Measurements from ENCODE around the gene FGF12. TPM values are rescaled to one million over a fixed set of nuclear protein-coding genes. Genes with fewer than 3 reads are reported as not detected.
A peak's percentile ranks its signal among the peaks of the same experiment; 100 is the strongest.
"Not testable (repeated sequence)": the region's sequence is repeated elsewhere in the genome, so short reads cannot be mapped to it uniquely, and the experiment has no call there.

FGF12 gene
- total RNA-seq = 100 to 1,000 TPM; 118 to 420 (median 265) TPM
- polyA plus RNA-seq = 100 to 1,000 TPM in 1 of 2 donors, 10 to 100 TPM in 1; 21.8 to 366 TPM
- long read RNA-seq, donor 1, transcript FGF12-209 (2 exons, 546 nt) = major isoform, 10 of 178 reads
- long read RNA-seq, donor 1, partial matches to known transcripts = 132 of 178 reads
- long read RNA-seq, donor 1, other reads (novel, unspliced or antisense) = 35 of 178 reads
- long read RNA-seq, donor 2, transcript FGF12-209 (2 exons, 546 nt) = major isoform, 20 of 297 reads
- long read RNA-seq, donor 2, partial matches to known transcripts = 231 of 297 reads
- long read RNA-seq, donor 2, other reads (novel, unspliced or antisense) = 43 of 297 reads
- long read RNA-seq, donor 3, transcript FGF12-209 (2 exons, 546 nt) = major isoform, 6 of 63 reads
- long read RNA-seq, donor 3, partial matches to known transcripts = 44 of 63 reads
- long read RNA-seq, donor 3, other reads (novel, unspliced or antisense) = 12 of 63 reads

DNA sequence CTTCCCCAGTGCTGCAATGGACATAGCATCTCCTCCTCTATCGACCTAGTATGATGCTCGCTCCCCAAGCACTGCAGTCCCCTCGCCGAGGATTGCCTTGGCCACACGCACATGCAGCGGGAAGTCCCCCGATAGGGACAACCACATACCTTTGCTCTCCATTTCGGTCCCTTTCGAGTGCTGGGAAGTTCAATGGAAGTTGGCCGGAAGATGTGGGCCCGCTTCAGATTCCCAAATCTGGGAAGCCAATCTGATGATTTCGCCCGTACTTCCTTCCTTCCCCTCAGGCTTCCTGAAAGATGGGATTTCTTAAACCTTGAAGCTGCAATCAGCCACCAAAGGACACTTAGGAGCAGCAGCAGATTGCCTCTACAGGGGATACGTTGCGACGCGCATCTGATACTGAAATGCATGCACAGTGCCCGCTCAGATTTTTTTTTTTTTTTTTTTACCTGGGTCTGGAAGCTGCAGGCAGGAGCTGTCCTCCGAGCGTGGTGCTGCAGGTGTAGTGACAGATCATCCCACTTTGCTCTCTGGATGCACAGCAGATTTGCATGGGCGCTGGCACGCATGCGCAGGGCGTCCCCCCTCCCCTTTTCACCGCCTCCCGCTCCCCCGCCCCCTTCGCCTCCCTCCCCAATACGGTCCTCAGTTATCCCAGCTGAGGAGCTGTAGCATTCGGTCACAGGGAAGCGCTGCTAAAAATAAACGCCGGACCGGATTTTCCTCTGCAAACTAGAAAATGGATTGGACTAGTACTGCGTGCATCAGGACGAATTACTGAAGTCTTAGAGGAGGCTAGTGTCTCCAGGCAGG lies at the start of gene FGF12:
Gene FGF12 (minus strand): TSS at position 510 of the 816 bp plus-strand sequence.
- Histone ChIP-seq H3K27me3 (no peaks in the 10 kb centered on the region), H3K9me3 (no peaks in the 10 kb centered on the region), H3K36me3 (no peaks in the 10 kb centered on the region), H3K4me1 (peaks cover 0 to 11% (median 1%) of the 10 kb centered on the region in 12 donors), H3K27ac (peak within 1 kb of the TSS; percentile 17 to 82 (median 74)), H3K4me3 (peak within 1 kb of the TSS; percentile 19 to 70 (median 60))
- peak; percentile 87 to 95 (median 93) for ATAC-seq
- whole genome bisulfite sequencing, 4 donors = 1 to 2% (median 1%) methylated on average over 32 to 36 of the region's 36 CpGs
- TF ChIP-seq POLR2A (IDR thresholded peaks at IDR 0.05) = peak in 1 of 2 donors; percentile 42
- TF ChIP-seq, protein P1, sequence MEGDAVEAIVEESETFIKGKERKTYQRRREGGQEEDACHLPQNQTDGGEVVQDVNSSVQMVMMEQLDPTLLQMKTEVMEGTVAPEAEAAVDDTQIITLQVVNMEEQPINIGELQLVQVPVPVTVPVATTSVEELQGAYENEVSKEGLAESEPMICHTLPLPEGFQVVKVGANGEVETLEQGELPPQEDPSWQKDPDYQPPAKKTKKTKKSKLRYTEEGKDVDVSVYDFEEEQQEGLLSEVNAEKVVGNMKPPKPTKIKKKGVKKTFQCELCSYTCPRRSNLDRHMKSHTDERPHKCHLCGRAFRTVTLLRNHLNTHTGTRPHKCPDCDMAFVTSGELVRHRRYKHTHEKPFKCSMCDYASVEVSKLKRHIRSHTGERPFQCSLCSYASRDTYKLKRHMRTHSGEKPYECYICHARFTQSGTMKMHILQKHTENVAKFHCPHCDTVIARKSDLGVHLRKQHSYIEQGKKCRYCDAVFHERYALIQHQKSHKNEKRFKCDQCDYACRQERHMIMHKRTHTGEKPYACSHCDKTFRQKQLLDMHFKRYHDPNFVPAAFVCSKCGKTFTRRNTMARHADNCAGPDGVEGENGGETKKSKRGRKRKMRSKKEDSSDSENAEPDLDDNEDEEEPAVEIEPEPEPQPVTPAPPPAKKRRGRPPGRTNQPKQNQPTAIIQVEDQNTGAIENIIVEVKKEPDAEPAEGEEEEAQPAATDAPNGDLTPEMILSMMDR (IDR thresholded peaks at IDR 0.05) = no peak
- peak; percentile 82 to 90 (median 90) for DNase-seq
- intact Hi-C loops (cut with DNase I) = loop anchor here in 5 of 10 donors (2.0 to 10.0 kb wide), 6 partner anchors 70 to 256 kb away; no protein-coding TSS in a partner anchor

DNA sequence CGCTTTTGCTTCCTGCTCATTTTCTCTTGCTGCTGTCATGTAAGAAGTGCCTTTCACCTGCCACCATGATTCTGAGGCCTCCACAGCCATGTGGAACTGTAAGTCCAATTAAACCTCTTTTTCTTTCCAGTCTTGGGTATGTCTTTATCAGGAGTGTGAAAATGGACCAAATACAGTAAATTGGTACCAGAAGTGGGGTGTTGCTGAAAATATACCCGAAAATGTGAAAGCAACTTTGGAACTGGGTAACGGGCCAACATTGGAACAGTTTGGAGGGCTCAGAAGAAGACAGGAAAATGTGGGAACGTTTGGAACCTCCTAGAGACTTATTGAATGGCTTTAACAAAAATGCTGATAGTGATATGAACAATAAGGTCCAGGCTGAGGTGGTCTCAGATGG lies 47.0 kb upstream of the FGF12 start:
- H3K36me3 ChIP-seq, H3K4me1 ChIP-seq, H3K27ac ChIP-seq, H3K27me3 ChIP-seq, H3K4me3 ChIP-seq, ATAC-seq, DNase-seq: not testable (repeated sequence)
- WGBS, 4 donors = 70 to 79% (median 76%) methylated on average over 4 of the region's 4 CpGs
- H3K9me3 ChIP-seq = peaks cover 0 to 21% (median 6%) of the 10 kb centered on the region in 12 donors
- intact Hi-C loops (cut with DNase I) = loop anchor here in 6 of 10 donors (5.0 to 10.0 kb wide), 4 partner anchors 117 to 310 kb away; no protein-coding TSS in a partner anchor

DNA sequence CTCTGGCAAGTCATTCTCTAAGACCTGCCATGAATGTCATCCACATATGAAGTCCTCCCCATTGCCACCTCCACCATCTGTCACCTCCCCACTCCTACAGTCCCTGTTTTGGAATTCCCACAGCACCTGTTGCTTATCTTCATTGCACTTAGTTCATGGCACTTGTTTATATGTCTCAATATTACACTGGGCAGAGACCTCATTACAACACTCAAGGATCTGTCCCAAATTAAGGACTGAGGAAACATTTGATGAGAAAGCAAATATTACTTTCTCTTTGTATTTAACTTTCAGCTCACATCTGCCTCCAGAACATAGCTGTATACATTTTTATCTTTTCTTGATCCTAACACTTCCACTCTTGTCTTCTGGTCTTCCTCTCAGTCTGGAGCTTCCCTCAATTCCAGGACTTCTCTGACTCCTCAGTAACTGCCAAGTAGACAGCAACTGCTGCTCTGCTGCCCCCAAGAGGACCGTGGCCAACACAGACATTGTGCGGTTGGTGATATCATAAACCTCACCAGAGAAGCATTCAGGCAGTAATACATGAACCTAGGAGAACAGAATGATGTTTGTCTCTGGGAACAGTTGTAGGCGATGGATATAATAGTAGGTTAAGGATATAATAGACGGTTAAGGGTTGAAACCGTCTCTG lies 45.0 kb upstream of the FGF12 start:
- no peak overlapping the region for H3K27ac ChIP-seq
- H3K4me1 ChIP-seq = no peaks in the 10 kb centered on the region
- intact Hi-C loops (cut with DNase I) = loop anchor here in 7 of 10 donors (1.0 to 10.0 kb wide), 7 partner anchors 115 to 308 kb away; no protein-coding TSS in a partner anchor
- peak; percentile 75 to 94 (median 90) for ATAC-seq
- H3K4me3 ChIP-seq = no peak overlapping the region
- peaks cover 0 to 19% (median 5%) of the 10 kb centered on the region in 12 donors for H3K9me3 ChIP-seq
- WGBS, 4 donors = 49 to 56% (median 50%) methylated on average over 5 of the region's 5 CpGs
- no peaks in the 10 kb centered on the region for H3K27me3 ChIP-seq
- TF ChIP-seq, protein P1 (IDR thresholded peaks at IDR 0.05) = peak in 11 of 12 donors; percentile 24 to 67 (median 49)
- no peak for TF ChIP-seq POLR2A (IDR thresholded peaks at IDR 0.05)
- peak in 4 of 5 donors; percentile 29 to 54 (median 42) for DNase-seq
- H3K36me3 ChIP-seq = no peaks in the 10 kb centered on the region

DNA sequence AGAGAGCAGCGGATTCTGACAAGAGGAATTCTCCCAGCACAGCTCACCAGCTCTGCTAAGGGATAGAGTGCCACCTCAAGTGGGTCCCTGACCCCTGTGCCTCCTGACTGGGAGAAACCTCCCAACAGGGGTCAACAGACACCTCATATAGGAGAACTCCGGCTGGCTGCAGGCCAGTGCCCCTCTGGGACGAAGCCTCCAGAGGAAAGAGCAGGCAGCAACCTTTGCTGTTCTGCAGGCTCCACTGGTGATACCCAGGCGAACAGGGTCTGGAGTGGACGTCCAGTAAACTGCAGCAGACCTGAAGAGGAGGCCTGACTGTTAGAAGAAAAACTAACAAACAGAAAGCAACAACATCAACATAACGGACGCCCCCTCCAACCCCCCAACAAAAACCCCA lies 31.3 kb upstream of the FGF12 start:
- intact Hi-C loops (cut with DNase I) = no loop called here
- no peak for ATAC-seq
- 83 to 89% (median 85%) methylated on average over 7 of the region's 7 CpGs for WGBS, 4 donors

More for the DNA sequence above, 31.3 kb upstream of the FGF12 start:
- no peak overlapping the region for H3K27ac ChIP-seq
- no peak overlapping the region for H3K4me3 ChIP-seq
- TF ChIP-seq, protein P1 (IDR thresholded peaks at IDR 0.05) = no peak
- no peak for TF ChIP-seq POLR2A (IDR thresholded peaks at IDR 0.05)
- peaks cover 0 to 1% (median 0%) of the 10 kb centered on the region in 12 donors for H3K9me3 ChIP-seq
- no peaks in the 10 kb centered on the region for H3K4me1 ChIP-seq
- DNase-seq = no peak
- no peaks in the 10 kb centered on the region for H3K27me3 ChIP-seq
- no peaks in the 10 kb centered on the region for H3K36me3 ChIP-seq
